Measurements from ENCODE around the gene HTT. TPM values are rescaled to one million over a fixed set of nuclear protein-coding genes. Genes with fewer than 3 reads are reported as not detected.

The HTT gene
- total RNA-seq, 3 donors from 2014 or later (not counting 1 experiment from before 2014, with no cell fraction given): 132 to 175 (median 165) TPM

DNA sequence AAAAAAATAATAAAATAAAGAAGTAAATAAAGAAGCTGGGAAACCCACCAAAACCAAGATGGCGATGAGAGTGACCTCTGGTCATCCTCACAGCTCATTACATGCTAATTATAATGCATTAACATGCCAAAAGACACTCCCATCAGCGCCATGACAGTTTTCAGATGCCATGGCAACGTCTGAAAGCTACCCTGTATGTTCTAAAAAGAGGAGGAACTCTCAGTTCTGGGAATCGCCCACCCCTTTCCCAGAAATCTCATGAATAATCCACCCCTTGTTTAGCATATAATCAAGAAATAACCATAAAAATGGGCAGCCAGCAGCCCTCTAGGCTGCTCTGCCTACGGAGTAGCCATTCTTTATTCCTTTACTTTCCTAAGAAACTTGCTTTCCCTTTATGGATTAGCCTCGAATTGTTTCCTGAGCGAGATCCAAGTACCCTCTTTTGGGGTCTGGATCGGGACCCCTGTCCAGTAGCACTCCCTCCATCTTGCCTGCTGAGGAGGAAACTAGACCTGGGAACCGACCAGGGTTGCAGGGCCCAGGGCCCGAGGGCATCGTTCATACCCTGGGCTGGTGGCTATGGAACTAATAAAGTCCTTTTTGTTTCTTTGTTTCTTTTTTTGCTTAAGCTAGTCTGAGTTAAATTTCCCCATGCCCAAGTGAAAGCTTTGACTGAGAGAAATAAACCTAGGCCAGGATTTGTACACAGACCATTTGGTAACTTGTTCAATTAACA lies 31.0 kb upstream of the HTT start:
- no peak overlapping the region for H3K27ac ChIP-seq (ENCODE audit: low read length)
- H3K27me3 ChIP-seq (ENCODE audit: control insufficient read depth, insufficient read depth, low read length): no peaks in the 10 kb centered on the region
- Mint-ChIP-seq H3K9me3 (no peaks in the 10 kb centered on the region), H3K36me3 (no peaks in the 10 kb centered on the region), H3K4me1 (peaks cover 68 to 75% of the 10 kb centered on the region in 2 donors), H3K4me3 (peak overlapping the region; percentile 57), H3K27me3 (ENCODE audit: low read depth in 2 of 2) (no peaks in the 10 kb centered on the region), H3K27ac (peak overlapping the region; percentile 69 to 91)
- H3K9me3 ChIP-seq (ENCODE audit: control insufficient read depth, insufficient read depth, low read length): peaks cover 4% of the 10 kb centered on the region
- intact Hi-C loops (cut with micrococcal nuclease): no loop called here
- WGBS (ENCODE audit: insufficient coverage): 93% methylated on average over 11 of the region's 11 CpGs
- TF ChIP-seq, protein P1, sequence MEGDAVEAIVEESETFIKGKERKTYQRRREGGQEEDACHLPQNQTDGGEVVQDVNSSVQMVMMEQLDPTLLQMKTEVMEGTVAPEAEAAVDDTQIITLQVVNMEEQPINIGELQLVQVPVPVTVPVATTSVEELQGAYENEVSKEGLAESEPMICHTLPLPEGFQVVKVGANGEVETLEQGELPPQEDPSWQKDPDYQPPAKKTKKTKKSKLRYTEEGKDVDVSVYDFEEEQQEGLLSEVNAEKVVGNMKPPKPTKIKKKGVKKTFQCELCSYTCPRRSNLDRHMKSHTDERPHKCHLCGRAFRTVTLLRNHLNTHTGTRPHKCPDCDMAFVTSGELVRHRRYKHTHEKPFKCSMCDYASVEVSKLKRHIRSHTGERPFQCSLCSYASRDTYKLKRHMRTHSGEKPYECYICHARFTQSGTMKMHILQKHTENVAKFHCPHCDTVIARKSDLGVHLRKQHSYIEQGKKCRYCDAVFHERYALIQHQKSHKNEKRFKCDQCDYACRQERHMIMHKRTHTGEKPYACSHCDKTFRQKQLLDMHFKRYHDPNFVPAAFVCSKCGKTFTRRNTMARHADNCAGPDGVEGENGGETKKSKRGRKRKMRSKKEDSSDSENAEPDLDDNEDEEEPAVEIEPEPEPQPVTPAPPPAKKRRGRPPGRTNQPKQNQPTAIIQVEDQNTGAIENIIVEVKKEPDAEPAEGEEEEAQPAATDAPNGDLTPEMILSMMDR (IDR thresholded peaks at IDR 0.05): no peak
- no peak overlapping the region for H3K4me3 ChIP-seq (ENCODE audit: low read length)
- peaks cover 84% of the 10 kb centered on the region for H3K4me1 ChIP-seq (ENCODE audit: control insufficient read depth, insufficient read depth, low read length)
- ATAC-seq (no peak), DNase-seq (no peak)
- no peaks in the 10 kb centered on the region for H3K36me3 ChIP-seq (ENCODE audit: control insufficient read depth, insufficient read depth, low read length)

DNA sequence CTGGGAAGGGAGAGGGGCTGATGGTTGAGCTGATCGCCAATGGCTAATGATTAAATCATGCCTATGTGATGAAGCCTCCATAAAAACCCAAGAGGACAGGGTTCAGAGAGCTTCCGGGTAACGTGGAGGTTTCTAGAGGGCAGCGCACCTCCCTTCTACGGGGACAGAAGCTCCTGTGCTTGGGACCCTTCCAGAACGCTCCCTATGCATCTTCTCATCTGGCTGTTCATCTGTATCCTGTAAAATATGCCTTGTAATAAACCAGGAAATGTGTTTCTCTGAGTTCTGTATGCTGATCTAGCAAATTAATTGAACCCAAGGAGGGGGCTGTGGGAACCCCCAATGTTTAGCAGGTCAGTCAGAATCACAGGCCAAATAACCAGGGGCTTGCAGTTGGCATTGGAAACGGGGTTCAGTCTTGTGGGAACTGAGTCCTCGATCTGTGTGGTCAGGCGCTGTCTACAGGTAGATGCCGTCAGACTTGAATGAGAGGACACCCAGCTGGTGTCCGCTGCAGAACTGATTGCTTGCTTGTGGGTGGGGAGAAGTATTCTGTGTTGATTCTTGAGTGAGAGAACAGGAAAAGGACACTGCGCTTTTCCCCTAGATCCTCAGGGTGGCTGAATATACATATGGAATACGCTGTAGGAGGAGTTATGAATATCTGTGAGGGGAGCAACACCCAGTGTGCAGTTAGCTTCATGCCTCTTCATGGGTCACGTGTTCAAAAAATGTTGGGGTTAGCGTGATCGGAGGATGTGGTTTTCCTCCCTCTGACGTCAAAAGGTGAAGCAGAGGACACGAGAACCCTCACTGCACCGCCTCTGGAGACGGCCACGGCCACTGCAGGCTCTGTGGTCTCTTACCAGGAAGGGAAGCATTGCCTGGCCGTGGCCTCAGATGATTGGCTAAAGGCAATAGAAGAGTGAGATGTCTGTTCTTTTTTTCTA lies 29.3 kb upstream of the HTT start:
- Histone ChIP-seq H3K4me1 (ENCODE audit: control insufficient read depth, insufficient read depth, low read length) (peaks cover 74% of the 10 kb centered on the region), H3K4me3 (ENCODE audit: low read length) (no peak overlapping the region)

DNA sequence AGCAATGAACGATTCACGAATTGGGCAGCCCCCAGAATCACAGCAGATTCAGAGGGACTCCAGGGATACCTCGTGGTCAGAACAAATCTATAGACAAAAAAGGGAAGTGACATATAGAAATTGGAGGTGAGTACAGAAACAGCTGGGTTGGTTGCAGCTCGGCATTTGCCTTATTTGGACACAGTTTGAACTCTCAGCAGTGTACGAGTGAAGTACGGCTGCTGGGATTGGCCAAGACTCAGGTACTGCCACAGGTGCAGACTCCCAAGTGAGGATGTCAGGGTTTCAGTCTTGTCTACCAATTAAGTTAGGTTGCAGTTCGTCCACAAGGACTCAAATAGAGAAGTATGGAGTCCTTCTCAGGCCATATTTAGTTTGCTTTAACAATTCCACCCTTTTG lies 28.3 kb upstream of the HTT start:
- WGBS (ENCODE audit: insufficient coverage): 69% methylated on average over 7 of the region's 7 CpGs
- ATAC-seq: no peak
- peak overlapping the region; percentile 91 to 97 for H3K27ac Mint-ChIP-seq
- TF ChIP-seq, protein P1 (IDR thresholded peaks at IDR 0.05): no peak
- H3K9me3 Mint-ChIP-seq: no peaks in the 10 kb centered on the region
- H3K4me1 Mint-ChIP-seq: peaks cover 53 to 57% of the 10 kb centered on the region in 2 donors
- intact Hi-C loops (cut with micrococcal nuclease): loop anchor here (5.0 kb wide), 2 partner anchors 84 to 156 kb away; partner anchors contain the start of genes GRK4 and NOP14
- H3K4me1 ChIP-seq (ENCODE audit: control insufficient read depth, insufficient read depth, low read length): peaks cover 64% of the 10 kb centered on the region
- H3K9me3 ChIP-seq (ENCODE audit: control insufficient read depth, insufficient read depth, low read length): peaks cover 4% of the 10 kb centered on the region
- peak overlapping the region; percentile 77 for H3K27ac ChIP-seq (ENCODE audit: low read length)
- no peaks in the 10 kb centered on the region for H3K36me3 ChIP-seq (ENCODE audit: control insufficient read depth, insufficient read depth, low read length)
- no peaks in the 10 kb centered on the region for H3K27me3 ChIP-seq (ENCODE audit: control insufficient read depth, insufficient read depth, low read length)
- H3K4me3 Mint-ChIP-seq: peak overlapping the region; percentile 82
- DNase-seq: no peak
- H3K4me3 ChIP-seq (ENCODE audit: low read length): no peak overlapping the region
- H3K36me3 Mint-ChIP-seq: no peaks in the 10 kb centered on the region
- H3K27me3 Mint-ChIP-seq (ENCODE audit: low read depth in 2 of 2): no peaks in the 10 kb centered on the region

More for the DNA sequence above, 29.3 kb upstream of the HTT start:
- Mint-ChIP-seq H3K4me1 (peaks cover 61 to 67% of the 10 kb centered on the region in 2 donors), H3K27me3 (ENCODE audit: low read depth in 2 of 2) (no peaks in the 10 kb centered on the region), H3K36me3 (no peaks in the 10 kb centered on the region), H3K9me3 (no peaks in the 10 kb centered on the region), H3K4me3 (peak overlapping the region; percentile 82), H3K27ac (peak overlapping the region; percentile 91 to 97)
- Histone ChIP-seq H3K9me3 (ENCODE audit: control insufficient read depth, insufficient read depth, low read length) (peaks cover 4% of the 10 kb centered on the region), H3K27ac (ENCODE audit: low read length) (peak overlapping the region; percentile 77), H3K36me3 (ENCODE audit: control insufficient read depth, insufficient read depth, low read length) (no peaks in the 10 kb centered on the region), H3K27me3 (ENCODE audit: control insufficient read depth, insufficient read depth, low read length) (no peaks in the 10 kb centered on the region)
- DNase-seq (peak; percentile 83 to 91), ATAC-seq (peak; percentile 68 to 82 (median 73))
- intact Hi-C loops (cut with micrococcal nuclease): loop anchor here (5.0 kb wide), 2 partner anchors 83 to 157 kb away; partner anchors contain the start of genes GRK4 and NOP14
- WGBS (ENCODE audit: insufficient coverage): 44% methylated on average over 22 of the region's 22 CpGs
- TF ChIP-seq, protein P1 (IDR thresholded peaks at IDR 0.05): no peak
